GM23338 (cell line): ENCODE results near the gene KLHL6. TPM values are rescaled to one million over a fixed set of nuclear protein-coding genes. Genes with fewer than 3 reads are reported as not detected.
"Not testable (repeated sequence)": the region's sequence is repeated elsewhere in the genome, so short reads cannot be mapped to it uniquely, and the experiment has no call there.

ENCODE experiments used
- ATAC-seq: fragments of 200-7000 bp; cut with Tn5 transposase; 3 replicates; pipeline ENCODE4 v1.9.1; 2020
- DNase-seq: peaks from one replicate; pipeline ENCODE4 v3.0.0-alpha.2; 2015; ENCODE audit warnings: low spot score
- H2AFZ ChIP-seq: fragments of 200-600 bp; sonication (generic); 2 replicates; pipeline ENCODE4 v1.8.0; 2016; ENCODE audit warnings: antibody characterized with exemption, mild to moderate bottlenecking, moderate library complexity
- H3F3A ChIP-seq: fragments of 200-600 bp; sonication (generic); replicated peaks from 2 replicates; pipeline ENCODE4 v1.8.0; 2017; ENCODE audit warnings: antibody characterized with exemption, mixed run types, low read depth
- H3K27ac ChIP-seq: fragments of 200-600 bp; sonication (generic); 2 replicates; pipeline ENCODE4 v1.6.1; 2016; ENCODE audit warnings: low read depth
- H3K27me3 ChIP-seq: fragments of 200-600 bp; sonication (generic); 2 replicates; pipeline ENCODE4 v1.8.0; 2016; ENCODE audit warnings: mild to moderate bottlenecking, mixed run types, moderate library complexity; ENCODE audit not compliant: insufficient read depth
- H3K36me3 ChIP-seq: fragments of 200-600 bp; sonication (generic); 2 replicates; pipeline ENCODE4 v1.8.0; 2016; ENCODE audit warnings: mild to moderate bottlenecking; ENCODE audit not compliant: insufficient read depth
- H3K4me1 ChIP-seq: fragments of 200-600 bp; sonication (generic); 2 replicates; pipeline ENCODE4 v1.8.0; 2016; ENCODE audit warnings: mild to moderate bottlenecking, moderate library complexity; ENCODE audit not compliant: insufficient read depth
- H3K4me2 ChIP-seq: fragments of 200-600 bp; sonication (generic); 2 replicates; pipeline ENCODE4 v1.7.1; 2017; ENCODE audit warnings: mixed run types
- H3K4me3 ChIP-seq: fragments of 200-600 bp; sonication (generic); 2 replicates; pipeline ENCODE4 v1.6.1; 2016; ENCODE audit warnings: mixed run types
- H3K79me2 ChIP-seq: fragments of 200-600 bp; sonication (generic); replicated peaks from 2 replicates; pipeline ENCODE4 v1.8.0; 2017; ENCODE audit warnings: mild to moderate bottlenecking; ENCODE audit not compliant: insufficient read depth
- H3K9me2 ChIP-seq: fragments of 200-600 bp; sonication (generic); 2 replicates; pipeline ENCODE4 v1.8.0; 2017; ENCODE audit not compliant: insufficient read depth
- H4K20me1 ChIP-seq: fragments of 200-600 bp; sonication (generic); replicated peaks from 2 replicates; pipeline ENCODE4 v1.8.0; 2017; ENCODE audit warnings: mild to moderate bottlenecking; ENCODE audit not compliant: insufficient read depth
- H3K27ac Mint-ChIP-seq: 2 replicates; pipeline ENCODE4 v1.8.0; 2020; ENCODE audit warnings: inconsistent platforms, mild to moderate bottlenecking, moderate library complexity, mixed read lengths
- H3K27me3 Mint-ChIP-seq: 3 replicates; pipeline ENCODE4 v1.8.0; 2022; ENCODE audit warnings: low read depth, mild to moderate bottlenecking, moderate library complexity, mixed read lengths, inconsistent platforms; ENCODE audit not compliant: insufficient read depth, poor library complexity
- H3K36me3 Mint-ChIP-seq: 3 replicates; pipeline ENCODE4 v1.8.0; 2021; ENCODE audit warnings: low read depth, mild to moderate bottlenecking, inconsistent platforms, moderate library complexity, mixed read lengths
- H3K4me1 Mint-ChIP-seq: 3 replicates; pipeline ENCODE4 v1.8.0; 2020; ENCODE audit warnings: mild to moderate bottlenecking, inconsistent platforms, mixed read lengths
- H3K4me3 Mint-ChIP-seq: 3 replicates; pipeline ENCODE4 v1.8.0; 2021; ENCODE audit warnings: moderate library complexity, mild to moderate bottlenecking, inconsistent platforms, mixed read lengths
- H3K9me3 Mint-ChIP-seq: 3 replicates; pipeline ENCODE4 v1.8.0; 2020; ENCODE audit warnings: moderate library complexity, mild to moderate bottlenecking, inconsistent platforms, mixed read lengths
- CTCF ChIP-seq, 2 experiments: fragments of 200-600 bp in 1 of 2; sonication (generic) in 1 of 2; conservative IDR thresholded peaks; 2 replicates each; pipeline versions ENCODE4 v1.5.1 to v1.6.1; 2016 to 2017; ENCODE audit warnings: antibody characterized with exemption in 2 of 2, low read depth in 2 of 2, mild to moderate bottlenecking in 2 of 2, moderate library complexity in 1 of 2
- ETS1 ChIP-seq: IDR thresholded peaks from 2 replicates; pipeline ENCODE4 v1.6.1; 2016; ENCODE audit warnings: antibody characterized with exemption
- POLR2AphosphoS5 ChIP-seq: IDR thresholded peaks from 2 replicates; pipeline ENCODE4 v1.6.1; 2016; ENCODE audit warnings: antibody characterized with exemption, low read depth
- ZNF462 ChIP-seq: fragments of 250-450 bp; sonication (Bioruptor Pico); IDR thresholded peaks from 2 replicates; pipeline ENCODE4 v1.5.0; 2020; ENCODE audit warnings: mild to moderate bottlenecking, moderate library complexity
- polyA plus RNA-seq: library from polyadenylated mRNA; unstranded; fragments of >200 nt; fragmentation: Nextera tagmentation; extraction: Ambion mirVana; gene quantifications from 2 replicates; pipeline ENCODE4 v1.2.1, GENCODE V29; 2016
- total RNA-seq: library from RNA; depleted of rRNA; stranded (reverse); fragments of >200 nt; shearing (Covaris generic); gene quantifications from 2 replicates; pipeline ENCODE4 v1.2.3, GENCODE V29; 2014

The KLHL6 gene
- total and polyA plus RNA-seq, 2 experiments from 2014 or later = not detected

DNA sequence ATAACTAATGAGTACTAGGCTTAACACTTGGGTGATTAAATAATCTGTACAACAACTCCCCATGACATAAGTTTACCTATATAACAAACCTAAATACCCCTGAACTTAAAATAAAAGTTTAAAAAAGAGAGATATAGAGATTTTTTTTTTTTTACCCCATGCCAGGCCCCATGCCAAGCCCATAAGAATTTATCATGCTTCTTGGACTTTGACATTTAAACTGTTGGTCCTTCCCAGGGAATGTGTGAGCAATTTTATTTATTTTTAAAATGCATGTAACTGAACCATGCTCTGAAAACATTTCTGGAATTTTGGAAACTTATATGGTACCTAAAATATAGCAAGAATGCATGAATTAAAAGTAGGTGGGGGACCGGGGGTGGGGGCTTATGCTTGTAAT, 26.3 kb downstream of the KLHL6 start:
- H3K4me2 ChIP-seq = no peak overlapping the region
- Mint-ChIP-seq H3K36me3 (no peaks in the 10 kb centered on the region; the same call in 2 of the 3 replicates), H3K4me3 (no peak overlapping the region), H3K27ac (no peak overlapping the region), H3K9me3 (no peaks in the 10 kb centered on the region; the same call in 2 of the 3 replicates), H3K27me3 (peaks cover 8% of the 10 kb centered on the region), H3K4me1 (peaks cover 23% of the 10 kb centered on the region)
- H3K4me1 ChIP-seq = peaks cover 14% of the 10 kb centered on the region
- peaks cover 3% of the 10 kb centered on the region; the same call in 1 of the 2 replicates for H3K9me2 ChIP-seq
- no peak overlapping the region for H3K27ac ChIP-seq
- H3K79me2 ChIP-seq = no peaks in the 10 kb centered on the region
- no peaks in the 10 kb centered on the region for H3K36me3 ChIP-seq
- DNase-seq = no peak
- no peak overlapping the region for H2AFZ ChIP-seq
- H3F3A ChIP-seq = no peaks in the 10 kb centered on the region
- H3K4me3 ChIP-seq = no peak overlapping the region
- H3K27me3 ChIP-seq = peaks cover 18% of the 10 kb centered on the region
- no peak for TF ChIP-seq POLR2AphosphoS5
- TF ChIP-seq ETS1 = no peak
- TF ChIP-seq ZNF462 (CRISPR knock-in tag) = no peak
- no peak for TF ChIP-seq CTCF (conservative IDR thresholded peaks at IDR 0.05; ENCODE audit: low read depth in 2 of 2)
- ATAC-seq = no peak
- H4K20me1 ChIP-seq = no peaks in the 10 kb centered on the region

DNA sequence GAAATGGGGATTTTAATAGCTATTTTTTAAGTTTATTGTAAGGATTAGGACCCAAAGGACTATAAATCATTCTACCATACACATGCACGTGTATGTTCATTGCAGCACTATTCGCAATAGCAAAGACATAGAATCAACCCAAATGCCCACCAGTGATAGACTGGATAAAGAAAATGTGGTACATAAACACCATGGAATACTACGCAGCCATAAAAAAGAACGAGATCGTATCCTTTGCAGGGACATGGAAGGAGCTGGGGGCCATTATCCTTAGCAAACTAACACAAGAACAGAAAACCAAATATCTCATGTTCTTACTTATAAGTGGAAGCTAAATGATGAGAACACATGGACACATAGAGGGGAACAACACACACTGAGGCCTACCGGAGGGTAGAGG, 26.7 kb downstream of the KLHL6 start:
- not testable (repeated sequence) for H3K9me2 ChIP-seq, H3K36me3 ChIP-seq, H3K27ac Mint-ChIP-seq, H3K4me3 Mint-ChIP-seq, H3K9me3 Mint-ChIP-seq, ATAC-seq, H3K27me3 Mint-ChIP-seq, H3F3A ChIP-seq, H3K4me2 ChIP-seq, H3K79me2 ChIP-seq, DNase-seq, H4K20me1 ChIP-seq, H3K4me3 ChIP-seq, H2AFZ ChIP-seq, H3K36me3 Mint-ChIP-seq, H3K27ac ChIP-seq
- H3K4me1 Mint-ChIP-seq = peaks cover 19% of the 10 kb centered on the region
- peaks cover 18% of the 10 kb centered on the region for H3K27me3 ChIP-seq
- H3K4me1 ChIP-seq = peaks cover 11% of the 10 kb centered on the region
